HG03025 (cell line): ENCODE measurements around the gene CALML5.

Source experiments
- ATAC-seq: cut with Tn5 transposase; IDR thresholded peaks from one replicate; pipeline ENCODE4 v1.9.1; 2021; ENCODE audit warnings: mild to moderate bottlenecking, moderate library complexity; ENCODE audit not compliant: unreplicated experiment, low FRiP score

CALML5 gene

GRCh38 chr10:5499493-5500140, at the start of gene CALML5:
CALML5 (minus strand) TSS chr10:5499570; CDS start chr10:5499438, 132 bp downstream.
- no peak for ATAC-seq

- no peak for ATAC-seq
Measured at GRCh38 chr10:5547931-5548660, 48.7 kb upstream of the CALML5 start.

- no peak for ATAC-seq
Measured at GRCh38 chr10:5547681-5547930, 48.2 kb upstream of the CALML5 start.

- ATAC-seq, result no peak
Measured at GRCh38 chr10:5546891-5547680, 47.7 kb upstream of the CALML5 start.

- ATAC-seq, result no peak
Measured at GRCh38 chr10:5545778-5546710, 46.7 kb upstream of the CALML5 start.

GRCh38 chr10:5545426-5545777, 46.0 kb upstream of the CALML5 start:
- no peak for ATAC-seq

GRCh38 chr10:5545011-5545410, 45.6 kb upstream of the CALML5 start:
- no peak for ATAC-seq

GRCh38 chr10:5544216-5544805, 44.9 kb upstream of the CALML5 start:
- no peak for ATAC-seq

GRCh38 chr10:5543623-5544022, 44.3 kb upstream of the CALML5 start:
- ATAC-seq, result no peak

- ATAC-seq, result no peak
Measured at GRCh38 chr10:5542100-5542499, 42.7 kb upstream of the CALML5 start.

- no peak for ATAC-seq
Measured at GRCh38 chr10:5540891-5541290, 41.5 kb upstream of the CALML5 start.

- ATAC-seq, result no peak
Measured at GRCh38 chr10:5540080-5540479, 40.7 kb upstream of the CALML5 start.

- no peak for ATAC-seq
Measured at GRCh38 chr10:5538892-5539651, 39.7 kb upstream of the CALML5 start.

GRCh38 chr10:5538446-5538845, 39.1 kb upstream of the CALML5 start:
- ATAC-seq, result no peak

- no peak for ATAC-seq
Measured at GRCh38 chr10:5537684-5538083, 38.3 kb upstream of the CALML5 start.

- no peak for ATAC-seq
Measured at GRCh38 chr10:5536486-5537081, 37.2 kb upstream of the CALML5 start.

GRCh38 chr10:5534880-5535856, 35.8 kb upstream of the CALML5 start:
- no peak for ATAC-seq
